Adipose tissue (tissue), 3 donors: Measurements from ENCODE around the gene HNRNPDL. TPM values are rescaled to one million over a fixed set of nuclear protein-coding genes. Genes with fewer than 3 reads are reported as not detected.
"Not testable (repeated sequence)": the region's sequence is repeated elsewhere in the genome, so short reads cannot be mapped to it uniquely, and the experiment has no call there.

Source experiments
- H3K27ac ChIP-seq: one replicate; pipeline ENCODE4 v1.5.1; 2013; ENCODE audit warnings: low read depth, low read length
- WGBS, 3 donors: extraction: QIAGEN DNeasy Blood & Tissue Kit; methylation state at CpG; one replicate each; pipeline ENCODE4 v1.1.7; 2013; 5-methylcytosine and 5-hydroxymethylcytosine counted together
- polyA plus RNA-seq, 3 donors: library from polyadenylated mRNA; stranded (reverse); fragments of 200-250 nt; gene quantifications; one replicate each; pipeline ENCODE4 v1.2.3, GENCODE V29; 2013
- donor health status: healthy with polysubstance abuse.
- donor health status: Bipolar disorder and iron deficiency.
- donor health status: healthy.

The HNRNPDL gene
- polyA plus RNA-seq, 3 donors = 174 to 293 (median 286) TPM

- WGBS, 3 donors = 93 to 97% (median 96%) methylated on average over 4 of the region's 4 CpGs
- H3K27ac ChIP-seq = no peak overlapping the region
These were observed 6.5 kb upstream of the HNRNPDL start for GRCh38 chr4:82436780-82437179.

- 90 to 97% (median 95%) methylated on average over 5 of the region's 5 CpGs for WGBS, 3 donors
These were observed 5.9 kb upstream of the HNRNPDL start for GRCh38 chr4:82436130-82436529.

GRCh38 chr4:82434949-82435348, 4.7 kb upstream of the HNRNPDL start:
- 90 to 95% (median 92%) methylated on average over 7 of the region's 7 CpGs for WGBS, 3 donors
- no peak overlapping the region for H3K27ac ChIP-seq

More at GRCh38 chr4:82436130-82436529, 5.9 kb upstream of the HNRNPDL start:
- no peak overlapping the region for H3K27ac ChIP-seq

- 69 to 82% (median 76%) methylated on average over 2 of the region's 2 CpGs for WGBS, 3 donors
- H3K27ac ChIP-seq = no peak overlapping the region
These were observed 3.5 kb upstream of the HNRNPDL start for GRCh38 chr4:82433791-82434190.

GRCh38 chr4:82432596-82432995, 2.3 kb upstream of the HNRNPDL start:
- WGBS, 3 donors = 81 to 88% (median 84%) methylated on average over 18 of the region's 18 CpGs

GRCh38 chr4:82431831-82432230, 1.6 kb upstream of the HNRNPDL start:
- 91 to 95% (median 92%) methylated on average over 4 of the region's 4 CpGs for WGBS, 3 donors
- no peak overlapping the region for H3K27ac ChIP-seq

More at GRCh38 chr4:82432596-82432995, 2.3 kb upstream of the HNRNPDL start:
- no peak overlapping the region for H3K27ac ChIP-seq

GRCh38 chr4:82430964-82431745, 893 bp upstream of the HNRNPDL start:
- WGBS, 3 donors = 3 to 4% (median 4%) methylated on average over 33 of the region's 33 CpGs
- no peak overlapping the region for H3K27ac ChIP-seq

GRCh38 chr4:82429728-82430192, 502 bp downstream of the HNRNPDL start:
- 0 to 1% (median 0%) methylated on average over 50 to 58 of the region's 58 CpGs for WGBS, 3 donors
- H3K27ac ChIP-seq = peak overlapping the region; percentile 85

GRCh38 chr4:82428969-82429727, 1.1 kb downstream of the HNRNPDL start:
- H3K27ac ChIP-seq = peak overlapping the region; percentile 85
- WGBS, 3 donors = 0% methylated on average over 61 to 83 of the region's 83 CpGs

- H3K27ac ChIP-seq = no peak overlapping the region
- WGBS, 3 donors = 0 to 1% (median 1%) methylated on average over 14 of the region's 14 CpGs
These were observed 1.7 kb downstream of the HNRNPDL start for GRCh38 chr4:82428526-82428968.

GRCh38 chr4:82425478-82425877, 4.8 kb downstream of the HNRNPDL start:
- 85 to 92% (median 91%) methylated on average over 10 of the region's 10 CpGs for WGBS, 3 donors
- H3K27ac ChIP-seq = no peak overlapping the region

- WGBS, 3 donors = 85 to 90% (median 89%) methylated on average over 7 of the region's 7 CpGs
- no peak overlapping the region for H3K27ac ChIP-seq
These were observed 6.8 kb downstream of the HNRNPDL start for GRCh38 chr4:82423245-82424054.

GRCh38 chr4:82422616-82423015, 7.6 kb downstream of the HNRNPDL start:
- 87 to 88% (median 87%) methylated on average over 5 of the region's 5 CpGs for WGBS, 3 donors
- no peak overlapping the region for H3K27ac ChIP-seq

- WGBS, 3 donors = 81 to 90% (median 87%) methylated on average over 13 of the region's 13 CpGs
- H3K27ac ChIP-seq = no peak overlapping the region
These were observed 8.3 kb downstream of the HNRNPDL start for GRCh38 chr4:82421796-82422560.

GRCh38 chr4:82419451-82419850, 10.8 kb downstream of the HNRNPDL start:
- no peak overlapping the region for H3K27ac ChIP-seq
- WGBS, 3 donors = 61 to 84% (median 74%) methylated on average over 3 of the region's 3 CpGs

GRCh38 chr4:82415922-82416365, 14.3 kb downstream of the HNRNPDL start:
- H3K27ac ChIP-seq = no peak overlapping the region
- WGBS, 3 donors = 81 to 86% (median 84%) methylated on average over 12 of the region's 12 CpGs

- 90 to 94% (median 93%) methylated on average over 10 to 11 of the region's 11 CpGs for WGBS, 3 donors
These were observed 15.2 kb downstream of the HNRNPDL start for GRCh38 chr4:82415061-82415460.

GRCh38 chr4:82403725-82404124, 26.5 kb downstream of the HNRNPDL start:
- 28 to 67% (median 38%) methylated on average over 1 of the region's 1 CpG for WGBS, 3 donors
- H3K27ac ChIP-seq = no peak overlapping the region

More at GRCh38 chr4:82415061-82415460, 15.2 kb downstream of the HNRNPDL start:
- H3K27ac ChIP-seq = not testable (repeated sequence)
